C4-2B (cell line): ENCODE data around the gene CTPS1.

Source experiments
- H3K27ac ChIP-seq: fragments of 450-650 bp; 2 replicates; pipeline ENCODE4 v1.5.1; 2017
- ZFX ChIP-seq: fragments of 450-650 bp; IDR thresholded peaks from 2 replicates; pipeline ENCODE4 v1.6.1; 2017
- TF ChIP-seq, protein P1 (sequence below): fragments of 450-650 bp; conservative IDR thresholded peaks from 2 replicates; pipeline ENCODE4 v1.5.1; 2017; ENCODE audit warnings: mild to moderate bottlenecking

The CTPS1 gene

DNA sequence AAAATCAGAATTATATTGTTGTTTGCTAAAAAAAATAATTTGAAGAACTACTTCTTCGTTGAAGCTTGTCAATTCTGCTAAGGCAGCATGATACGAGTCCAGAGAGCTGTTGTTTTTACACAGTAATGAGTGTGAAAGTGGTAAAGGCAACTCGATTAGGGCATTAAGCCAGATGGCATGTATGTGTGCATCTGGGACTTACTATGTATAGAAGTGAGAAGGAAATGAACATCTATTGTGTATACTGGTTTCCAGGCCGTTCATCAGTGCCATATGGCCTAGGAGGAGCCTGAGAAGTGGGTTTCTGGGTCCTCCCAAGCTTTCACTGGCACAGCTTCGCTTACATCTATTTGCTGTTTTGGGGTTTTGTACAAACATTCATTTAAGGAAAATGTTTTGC is 5.7 kb downstream of the CTPS1 start:
- TF ChIP-seq, protein P1, sequence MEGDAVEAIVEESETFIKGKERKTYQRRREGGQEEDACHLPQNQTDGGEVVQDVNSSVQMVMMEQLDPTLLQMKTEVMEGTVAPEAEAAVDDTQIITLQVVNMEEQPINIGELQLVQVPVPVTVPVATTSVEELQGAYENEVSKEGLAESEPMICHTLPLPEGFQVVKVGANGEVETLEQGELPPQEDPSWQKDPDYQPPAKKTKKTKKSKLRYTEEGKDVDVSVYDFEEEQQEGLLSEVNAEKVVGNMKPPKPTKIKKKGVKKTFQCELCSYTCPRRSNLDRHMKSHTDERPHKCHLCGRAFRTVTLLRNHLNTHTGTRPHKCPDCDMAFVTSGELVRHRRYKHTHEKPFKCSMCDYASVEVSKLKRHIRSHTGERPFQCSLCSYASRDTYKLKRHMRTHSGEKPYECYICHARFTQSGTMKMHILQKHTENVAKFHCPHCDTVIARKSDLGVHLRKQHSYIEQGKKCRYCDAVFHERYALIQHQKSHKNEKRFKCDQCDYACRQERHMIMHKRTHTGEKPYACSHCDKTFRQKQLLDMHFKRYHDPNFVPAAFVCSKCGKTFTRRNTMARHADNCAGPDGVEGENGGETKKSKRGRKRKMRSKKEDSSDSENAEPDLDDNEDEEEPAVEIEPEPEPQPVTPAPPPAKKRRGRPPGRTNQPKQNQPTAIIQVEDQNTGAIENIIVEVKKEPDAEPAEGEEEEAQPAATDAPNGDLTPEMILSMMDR, result no peak
- no peak for TF ChIP-seq ZFX
- no peak overlapping the region for H3K27ac ChIP-seq

DNA sequence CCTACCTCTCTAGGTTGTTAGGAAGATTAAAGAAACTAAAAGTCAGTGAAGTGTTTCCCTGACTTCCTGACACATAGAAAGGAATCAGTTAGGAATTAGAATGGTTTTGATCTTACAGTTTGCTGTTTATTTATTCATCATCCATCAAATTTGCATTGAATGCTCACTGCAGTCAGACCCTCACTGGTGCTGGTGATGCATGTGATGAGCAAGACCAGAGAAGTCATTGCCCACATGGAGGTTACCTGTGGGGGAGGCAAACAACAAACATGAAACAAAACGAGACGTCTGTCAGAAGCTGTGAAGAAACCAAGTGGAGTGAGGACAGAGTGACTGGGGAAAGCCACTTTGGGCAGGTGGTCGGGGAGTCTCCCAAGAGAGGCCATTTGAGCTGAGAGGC is 6.4 kb downstream of the CTPS1 start:
- TF ChIP-seq ZFX, result no peak
- TF ChIP-seq, protein P1, result no peak
- H3K27ac ChIP-seq, result no peak overlapping the region

DNA sequence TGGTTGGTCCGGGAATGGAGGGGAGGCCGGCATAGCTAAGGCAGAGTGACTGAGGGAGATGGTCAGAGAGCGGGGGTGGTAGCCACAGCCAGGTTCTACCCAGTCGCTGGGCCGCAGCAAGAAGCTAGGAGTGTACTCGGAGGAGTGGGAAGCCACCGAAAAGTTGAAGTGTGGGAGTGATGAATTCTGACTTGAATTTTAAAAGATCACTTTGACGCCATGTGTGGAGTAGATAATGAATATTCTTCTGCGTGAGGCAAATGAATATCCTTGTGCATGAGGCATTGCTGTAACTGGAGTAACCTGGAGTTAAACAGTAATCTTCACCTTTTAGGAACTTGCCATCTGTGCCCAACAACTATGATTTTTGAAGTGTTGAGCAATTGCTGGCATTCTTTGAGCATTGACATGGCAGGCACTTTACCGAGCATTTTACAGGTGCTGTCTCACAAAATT is 6.9 kb downstream of the CTPS1 start:
- no peak for TF ChIP-seq ZFX
- TF ChIP-seq, protein P1, result no peak
- no peak overlapping the region for H3K27ac ChIP-seq

DNA sequence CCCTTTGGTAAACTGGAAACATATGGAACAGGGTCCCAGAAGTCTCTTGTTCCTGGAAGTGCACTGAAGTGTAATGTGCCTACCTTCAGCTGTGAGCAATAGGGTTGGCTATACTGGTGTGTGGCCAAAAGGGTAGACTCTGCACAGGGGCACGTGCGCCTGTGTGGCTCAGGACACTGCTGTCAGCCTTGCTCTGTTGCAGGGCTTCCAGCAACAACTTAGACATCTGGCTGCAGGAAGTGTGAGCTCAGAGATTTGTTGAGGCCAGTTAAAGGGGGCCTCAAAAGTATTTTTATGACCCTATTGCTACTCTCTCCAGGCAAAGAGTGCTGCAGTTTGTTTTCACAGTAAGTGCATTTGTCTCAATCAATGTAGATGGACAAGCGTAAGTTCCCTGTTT is 7.5 kb downstream of the CTPS1 start:
- no peak for TF ChIP-seq ZFX
- TF ChIP-seq, protein P1, result no peak
- no peak overlapping the region for H3K27ac ChIP-seq

DNA sequence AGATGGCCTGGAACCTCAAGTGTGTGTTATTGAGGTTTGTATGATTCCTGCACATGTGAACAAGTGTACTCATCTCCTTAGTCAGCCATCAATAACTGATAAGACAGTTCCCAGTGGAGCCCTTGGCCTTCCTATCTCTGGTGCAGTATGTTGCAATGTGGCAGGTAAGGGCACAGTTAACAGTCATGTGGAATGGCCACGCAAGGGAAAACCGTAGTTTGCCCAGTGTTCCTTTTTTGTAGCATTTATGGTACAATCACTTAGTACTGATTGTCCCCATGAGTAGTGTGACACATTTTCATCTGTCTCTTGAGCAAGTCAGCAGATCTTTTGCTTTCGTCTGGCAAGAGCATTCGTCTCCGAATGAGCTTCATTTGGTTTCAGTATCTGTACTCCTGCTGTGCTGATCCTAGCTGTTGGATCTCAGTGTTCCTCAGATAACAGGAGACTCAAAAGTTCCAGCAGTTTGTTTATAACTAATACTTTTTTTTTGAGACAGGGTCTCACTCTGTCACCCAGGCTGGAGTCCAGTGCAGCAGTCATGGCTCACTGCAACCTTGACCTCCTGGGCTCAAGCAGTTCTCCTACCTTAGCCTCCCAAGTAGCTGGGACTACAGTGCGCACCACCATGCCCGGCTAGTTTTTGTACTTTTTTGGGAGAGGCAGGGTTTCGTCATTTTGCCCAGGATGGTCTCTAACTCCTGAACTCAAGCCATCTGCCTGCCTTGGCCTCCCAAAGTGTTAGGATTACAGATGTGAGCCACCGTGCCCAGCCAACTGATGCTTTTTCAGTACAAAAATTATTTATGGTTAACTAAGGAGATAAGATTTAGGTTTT is 8.2 kb downstream of the CTPS1 start:
- TF ChIP-seq, protein P1, result no peak
- TF ChIP-seq ZFX, result no peak
- H3K27ac ChIP-seq, result no peak overlapping the region

DNA sequence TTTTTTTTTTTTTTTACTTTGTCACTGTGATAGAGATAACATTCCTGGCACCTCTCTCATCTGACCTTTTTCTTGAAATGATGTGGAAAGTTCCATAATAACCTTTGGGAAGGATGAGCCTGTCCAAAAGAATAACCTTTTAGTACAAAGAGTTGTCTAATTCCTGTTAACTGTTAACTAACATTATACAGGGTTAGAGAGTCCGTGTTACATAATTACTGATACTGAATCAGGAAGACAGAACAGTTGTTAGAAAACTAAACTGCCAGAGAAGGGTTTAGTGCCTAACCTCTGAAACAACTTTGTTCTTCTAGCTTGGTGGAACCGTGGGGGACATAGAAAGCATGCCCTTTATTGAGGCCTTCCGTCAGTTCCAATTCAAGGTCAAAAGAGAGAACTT is 8.8 kb downstream of the CTPS1 start:
- TF ChIP-seq, protein P1, result no peak
- TF ChIP-seq ZFX, result no peak
- H3K27ac ChIP-seq, result no peak overlapping the region

DNA sequence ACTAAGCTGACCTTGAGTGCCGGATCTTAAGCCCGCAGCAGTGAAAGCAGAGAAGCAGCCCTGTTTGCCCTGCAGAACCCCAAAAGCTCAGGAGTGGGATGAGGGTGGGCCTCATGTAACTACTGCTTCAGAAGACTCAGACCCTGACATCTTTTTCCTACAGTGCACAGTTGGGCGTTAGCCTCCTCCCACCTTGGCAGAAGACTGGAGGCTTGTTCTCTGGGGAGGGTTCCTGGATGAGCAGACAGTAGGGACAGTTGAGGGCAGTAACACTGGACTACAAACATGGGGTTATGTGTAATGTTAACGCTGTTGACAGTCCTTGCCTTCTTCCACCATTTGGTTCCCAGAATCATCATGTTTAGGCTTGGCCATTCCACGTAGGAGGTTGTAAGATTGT is 9.6 kb downstream of the CTPS1 start:
- TF ChIP-seq, protein P1, result no peak
- no peak for TF ChIP-seq ZFX
- H3K27ac ChIP-seq, result no peak overlapping the region
